Measurements from ENCODE around the gene ARHGEF33.

The ARHGEF33 gene

DNA sequence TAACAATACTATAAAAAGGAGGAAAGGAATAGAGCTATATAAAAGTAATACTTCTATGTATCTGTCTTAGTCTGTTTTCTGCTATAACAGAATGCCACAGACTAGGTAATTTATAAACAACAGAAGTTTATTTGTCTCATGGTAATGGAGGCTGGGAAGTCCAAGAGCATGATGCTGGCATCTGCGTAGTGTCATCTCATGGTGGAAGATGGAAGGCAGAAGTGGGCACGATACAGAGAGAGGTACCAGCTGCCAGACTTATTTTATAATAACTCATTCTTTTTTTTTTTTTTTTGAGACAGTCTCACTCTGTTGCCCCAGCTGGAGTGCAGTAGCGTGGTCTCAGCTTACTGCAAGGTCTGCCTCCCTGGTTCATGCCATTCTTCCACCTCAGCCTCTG, 18.2 kb upstream of the ARHGEF33 start:
- in situ Hi-C loops (cut with MboI; ENCODE audit: low sequenced_read_pairs, unreplicated experiment): no loop called here
- no peak for DNase-seq (ENCODE audit: low spot score)
- TF ChIP-seq, protein P1, sequence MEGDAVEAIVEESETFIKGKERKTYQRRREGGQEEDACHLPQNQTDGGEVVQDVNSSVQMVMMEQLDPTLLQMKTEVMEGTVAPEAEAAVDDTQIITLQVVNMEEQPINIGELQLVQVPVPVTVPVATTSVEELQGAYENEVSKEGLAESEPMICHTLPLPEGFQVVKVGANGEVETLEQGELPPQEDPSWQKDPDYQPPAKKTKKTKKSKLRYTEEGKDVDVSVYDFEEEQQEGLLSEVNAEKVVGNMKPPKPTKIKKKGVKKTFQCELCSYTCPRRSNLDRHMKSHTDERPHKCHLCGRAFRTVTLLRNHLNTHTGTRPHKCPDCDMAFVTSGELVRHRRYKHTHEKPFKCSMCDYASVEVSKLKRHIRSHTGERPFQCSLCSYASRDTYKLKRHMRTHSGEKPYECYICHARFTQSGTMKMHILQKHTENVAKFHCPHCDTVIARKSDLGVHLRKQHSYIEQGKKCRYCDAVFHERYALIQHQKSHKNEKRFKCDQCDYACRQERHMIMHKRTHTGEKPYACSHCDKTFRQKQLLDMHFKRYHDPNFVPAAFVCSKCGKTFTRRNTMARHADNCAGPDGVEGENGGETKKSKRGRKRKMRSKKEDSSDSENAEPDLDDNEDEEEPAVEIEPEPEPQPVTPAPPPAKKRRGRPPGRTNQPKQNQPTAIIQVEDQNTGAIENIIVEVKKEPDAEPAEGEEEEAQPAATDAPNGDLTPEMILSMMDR (IDR thresholded peaks at IDR 0.05; ENCODE audit: borderline replicate concordance, control extremely low read depth, extremely low read depth, insufficient read depth, missing control alignments): no peak

- DNase-seq (ENCODE audit: low spot score): no peak
- TF ChIP-seq, protein P1 (IDR thresholded peaks at IDR 0.05; ENCODE audit: borderline replicate concordance, control extremely low read depth, extremely low read depth, insufficient read depth, missing control alignments): no peak
- in situ Hi-C loops (cut with MboI; ENCODE audit: low sequenced_read_pairs, unreplicated experiment): no loop called here
Measured at GRCh38 chr2:38873763-38874162, 15.9 kb upstream of the ARHGEF33 start.

DNA sequence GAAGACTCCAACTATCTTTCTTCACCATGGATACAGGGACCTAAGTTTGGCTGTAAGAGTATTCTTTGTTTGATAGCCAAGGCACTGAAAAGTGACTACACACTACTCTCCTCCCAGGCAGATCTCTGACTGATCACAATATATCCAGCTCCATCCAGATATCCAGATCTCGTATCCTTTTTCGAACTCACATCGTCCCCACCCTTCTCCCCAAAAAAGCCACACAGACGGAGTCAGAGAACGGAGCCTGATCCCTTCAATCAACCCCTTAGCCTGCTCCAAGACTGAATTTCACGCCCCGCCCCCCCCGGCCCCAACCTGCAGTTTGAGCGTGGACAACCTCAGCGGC, 14.5 kb upstream of the ARHGEF33 start:
- no peak for DNase-seq (ENCODE audit: low spot score)
- in situ Hi-C loops (cut with MboI; ENCODE audit: low sequenced_read_pairs, unreplicated experiment): no loop called here
- TF ChIP-seq, protein P1 (IDR thresholded peaks at IDR 0.05; ENCODE audit: borderline replicate concordance, control extremely low read depth, extremely low read depth, insufficient read depth, missing control alignments): no peak

GRCh38 chr2:38875576-38876367, 13.9 kb upstream of the ARHGEF33 start, which contains the start of the genes DHX57 and MORN2:
DHX57 (minus strand) TSS chr2:38875934; CDS start chr2:38868405, 7,529 bp downstream.
MORN2 (plus strand) TSS chr2:38875976.
- DNase-seq (ENCODE audit: low spot score): peak; percentile 94
- in situ Hi-C loops (cut with MboI; ENCODE audit: low sequenced_read_pairs, unreplicated experiment): no loop called here
- TF ChIP-seq, protein P1 (IDR thresholded peaks at IDR 0.05; ENCODE audit: borderline replicate concordance, control extremely low read depth, extremely low read depth, insufficient read depth, missing control alignments): no peak

DNA sequence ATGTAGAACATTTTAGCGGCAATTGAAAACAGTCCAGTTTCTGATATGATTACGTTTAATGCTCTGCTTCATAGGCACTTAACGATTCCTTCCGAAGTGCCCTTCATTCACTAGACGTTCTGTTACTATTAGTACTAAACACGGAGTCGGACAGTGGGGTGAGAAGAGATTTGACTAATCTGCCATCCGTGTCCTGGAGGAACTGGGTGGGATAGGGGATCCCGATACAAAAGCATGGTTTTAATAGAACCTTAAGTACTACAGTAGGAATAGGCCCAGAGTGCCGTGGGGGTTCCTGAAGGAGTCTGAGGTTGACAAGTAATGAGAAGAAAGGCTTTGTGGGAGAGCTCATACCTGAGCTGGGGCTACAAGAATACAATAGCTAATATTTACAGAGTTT, 13.3 kb upstream of the ARHGEF33 start:
- DNase-seq (ENCODE audit: low spot score): no peak
- TF ChIP-seq, protein P1 (IDR thresholded peaks at IDR 0.05; ENCODE audit: borderline replicate concordance, control extremely low read depth, extremely low read depth, insufficient read depth, missing control alignments): no peak
- in situ Hi-C loops (cut with MboI; ENCODE audit: low sequenced_read_pairs, unreplicated experiment): no loop called here

DNA sequence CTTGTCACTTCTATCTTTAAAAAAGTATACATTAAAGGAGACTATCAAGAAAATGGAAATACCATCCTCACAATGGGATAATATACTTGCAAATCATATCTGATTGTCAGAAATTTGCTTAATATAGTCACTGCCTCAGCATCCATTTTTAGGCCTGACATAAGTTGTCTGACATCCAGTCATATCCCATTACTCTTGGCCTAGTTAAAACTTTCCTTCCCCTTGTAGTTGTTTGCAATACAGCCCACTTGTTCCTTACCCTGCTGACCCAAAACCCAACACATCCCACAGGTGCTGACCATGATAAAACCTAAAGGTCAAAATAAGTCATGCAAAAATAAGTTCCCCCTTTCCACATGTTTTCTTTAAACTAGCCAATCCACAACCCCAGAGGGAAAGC, 3.6 kb upstream of the ARHGEF33 start:
- no peak for DNase-seq (ENCODE audit: low spot score)
- TF ChIP-seq, protein P1 (IDR thresholded peaks at IDR 0.05; ENCODE audit: borderline replicate concordance, control extremely low read depth, extremely low read depth, insufficient read depth, missing control alignments): no peak
- in situ Hi-C loops (cut with MboI; ENCODE audit: low sequenced_read_pairs, unreplicated experiment): no loop called here

All from GM13976 (cell line).